Right hindlimb (tissue), 1 donor: ENCODE results near the gene PDZRN3.

Source experiments
- DNase-seq: peaks from one replicate; pipeline ENCODE4 v3.0.0-alpha.2; 2018

Gene PDZRN3

GRCh38 chr3:73624821-73625665 lies at the start of gene PDZRN3:
PDZRN3 (minus strand) TSS chr3:73624941.
- DNase-seq = peak; percentile 93

DNA sequence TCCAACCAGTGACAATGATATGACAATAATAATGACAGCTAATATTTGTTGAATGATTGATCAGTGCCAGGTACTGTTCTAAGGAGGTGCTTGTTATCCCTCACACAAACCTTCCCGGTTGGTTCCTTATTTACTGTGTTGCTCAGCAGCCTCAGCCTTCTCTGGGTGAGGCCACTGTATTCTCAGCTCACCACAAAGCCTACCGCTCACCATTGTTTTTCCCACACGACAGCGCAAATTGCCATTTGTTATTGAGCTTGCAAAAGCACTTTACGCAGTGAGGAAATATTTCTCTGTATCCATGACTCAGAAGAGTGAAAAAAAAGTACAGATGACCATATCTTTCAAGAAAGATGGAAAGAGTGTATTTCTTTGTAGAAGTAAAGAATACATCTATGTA lies 49.5 kb upstream of the PDZRN3 start:
- no peak for DNase-seq

DNA sequence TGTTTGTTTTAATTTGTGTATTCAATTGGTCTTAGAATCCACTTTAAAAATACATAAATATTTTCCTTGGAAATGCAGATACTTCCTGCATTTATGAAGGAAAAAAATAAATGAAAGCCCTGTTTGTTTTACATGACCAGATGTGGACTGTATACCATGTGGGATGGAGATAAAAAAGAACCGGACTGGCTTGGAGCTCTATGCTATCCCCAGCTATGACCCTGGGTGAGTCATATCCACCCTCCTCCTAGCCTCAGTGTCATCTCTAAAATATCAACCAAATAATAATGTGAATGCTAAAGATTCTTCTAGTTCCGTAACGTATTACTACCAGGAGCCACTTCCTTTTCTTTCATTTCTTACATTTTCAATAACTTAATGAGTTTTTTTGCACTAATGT lies 44.5 kb upstream of the PDZRN3 start:
- DNase-seq = no peak

- DNase-seq = no peak
Observed at GRCh38 chr3:73668391-73668790, 43.6 kb upstream of the PDZRN3 start.

- DNase-seq = no peak
Observed at GRCh38 chr3:73667889-73668288, 43.1 kb upstream of the PDZRN3 start.

DNA sequence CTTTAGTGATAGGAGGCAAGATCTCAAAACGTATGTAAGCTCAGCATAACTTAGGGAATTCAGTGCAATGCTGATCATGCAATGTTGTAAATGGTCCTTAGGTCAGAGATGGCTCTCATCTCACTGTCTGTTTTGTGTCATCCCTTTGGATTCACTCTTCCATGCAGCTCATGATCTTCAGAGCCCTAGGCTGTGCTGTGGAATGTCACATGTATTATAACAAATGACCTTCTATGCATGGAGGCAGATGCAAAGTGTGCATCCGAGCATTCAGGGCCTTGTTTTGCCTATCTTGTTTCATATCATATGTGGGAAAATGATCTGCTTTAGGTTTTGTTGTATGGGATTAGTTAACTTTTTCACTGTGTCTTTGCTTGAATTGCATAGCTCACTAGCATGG lies 40.5 kb upstream of the PDZRN3 start:
- DNase-seq = no peak

GRCh38 chr3:73664389-73664788 lies 39.6 kb upstream of the PDZRN3 start:
- DNase-seq = no peak

GRCh38 chr3:73663495-73663894 lies 38.8 kb upstream of the PDZRN3 start:
- no peak for DNase-seq

- no peak for DNase-seq
Observed at GRCh38 chr3:73661265-73661664, 36.5 kb upstream of the PDZRN3 start.

GRCh38 chr3:73658227-73658626 lies 33.5 kb upstream of the PDZRN3 start:
- no peak for DNase-seq

DNA sequence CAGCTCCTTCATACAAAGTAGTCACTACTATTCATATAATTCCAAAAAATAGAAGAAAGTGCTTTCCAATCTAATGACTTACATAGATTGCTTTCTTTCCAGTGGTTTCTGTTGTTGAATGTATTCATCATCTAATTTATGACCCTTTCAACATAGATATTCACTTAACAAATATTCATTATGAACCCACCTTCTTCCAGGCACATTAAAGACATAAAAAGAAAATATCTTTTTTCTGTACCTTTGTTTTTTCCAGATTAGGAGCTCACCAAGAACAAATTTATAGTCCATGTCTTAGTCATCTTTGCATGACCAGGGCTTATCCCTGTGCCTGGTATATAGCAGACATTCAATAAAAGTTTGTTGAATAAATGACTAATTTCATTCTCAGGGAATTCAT lies 32.4 kb upstream of the PDZRN3 start:
- no peak for DNase-seq

DNA sequence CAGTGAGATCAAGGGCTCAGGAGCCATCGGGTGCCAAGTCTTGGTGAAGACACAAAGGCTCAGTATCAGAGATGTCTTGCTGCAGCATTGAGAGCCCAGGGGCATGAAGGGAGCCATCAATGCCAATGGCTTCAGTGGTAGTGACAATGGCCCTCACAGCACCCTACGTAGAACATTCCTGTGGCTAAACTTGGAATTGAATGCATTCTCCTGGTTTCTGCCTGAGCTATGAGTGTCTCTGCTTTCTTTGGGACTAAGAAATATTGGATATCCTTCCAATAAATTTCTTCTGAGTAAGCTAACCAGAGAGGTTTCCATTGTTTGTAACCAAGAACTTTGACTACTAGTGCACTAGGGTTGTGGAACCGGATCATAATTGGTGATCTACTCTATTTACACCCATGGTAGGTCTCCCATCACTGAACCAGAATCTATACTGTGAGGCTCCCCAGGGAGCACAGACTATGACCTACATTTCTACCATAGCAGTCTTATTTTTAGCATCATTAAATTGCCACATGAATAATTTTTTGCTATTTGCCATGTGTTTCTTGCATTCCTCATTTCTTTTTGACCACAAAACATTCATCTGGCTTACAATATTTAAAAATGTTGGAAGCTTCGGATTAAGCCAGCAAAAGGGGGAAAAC lies 31.6 kb upstream of the PDZRN3 start:
- no peak for DNase-seq

- DNase-seq = no peak
Observed at GRCh38 chr3:73655197-73655596, 30.5 kb upstream of the PDZRN3 start.

- no peak for DNase-seq
Observed at GRCh38 chr3:73653877-73654276, 29.1 kb upstream of the PDZRN3 start.

DNA sequence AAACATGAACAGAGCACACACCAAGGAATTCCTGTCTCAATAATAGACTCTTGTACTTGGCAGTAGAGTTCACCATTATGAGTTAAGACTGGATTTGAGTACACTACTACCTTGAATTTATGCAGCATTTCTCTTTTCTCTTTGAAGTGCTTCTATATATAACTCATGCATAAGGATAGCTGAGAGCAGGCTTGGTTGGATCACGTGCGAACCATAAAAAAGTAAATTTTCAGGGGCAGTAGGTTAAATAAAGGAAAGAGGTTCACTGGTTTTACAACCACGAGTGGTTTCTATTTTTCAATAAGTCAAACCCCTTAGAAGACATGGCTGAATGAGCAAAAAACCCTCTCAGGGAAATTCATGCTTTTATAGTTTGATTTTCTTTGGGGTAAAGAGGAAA lies 28.6 kb upstream of the PDZRN3 start:
- DNase-seq = no peak

GRCh38 chr3:73652896-73653295 lies 28.2 kb upstream of the PDZRN3 start:
- DNase-seq = no peak

GRCh38 chr3:73637042-73637441 lies 12.3 kb upstream of the PDZRN3 start:
- no peak for DNase-seq

GRCh38 chr3:73635254-73635653 lies 10.5 kb upstream of the PDZRN3 start:
- no peak for DNase-seq

- DNase-seq = no peak
Observed at GRCh38 chr3:73633916-73634344, 9.2 kb upstream of the PDZRN3 start.

- no peak for DNase-seq
Observed at GRCh38 chr3:73633453-73633852, 8.7 kb upstream of the PDZRN3 start.

- DNase-seq = no peak
Observed at GRCh38 chr3:73626106-73626505, 1.4 kb upstream of the PDZRN3 start.

DNA sequence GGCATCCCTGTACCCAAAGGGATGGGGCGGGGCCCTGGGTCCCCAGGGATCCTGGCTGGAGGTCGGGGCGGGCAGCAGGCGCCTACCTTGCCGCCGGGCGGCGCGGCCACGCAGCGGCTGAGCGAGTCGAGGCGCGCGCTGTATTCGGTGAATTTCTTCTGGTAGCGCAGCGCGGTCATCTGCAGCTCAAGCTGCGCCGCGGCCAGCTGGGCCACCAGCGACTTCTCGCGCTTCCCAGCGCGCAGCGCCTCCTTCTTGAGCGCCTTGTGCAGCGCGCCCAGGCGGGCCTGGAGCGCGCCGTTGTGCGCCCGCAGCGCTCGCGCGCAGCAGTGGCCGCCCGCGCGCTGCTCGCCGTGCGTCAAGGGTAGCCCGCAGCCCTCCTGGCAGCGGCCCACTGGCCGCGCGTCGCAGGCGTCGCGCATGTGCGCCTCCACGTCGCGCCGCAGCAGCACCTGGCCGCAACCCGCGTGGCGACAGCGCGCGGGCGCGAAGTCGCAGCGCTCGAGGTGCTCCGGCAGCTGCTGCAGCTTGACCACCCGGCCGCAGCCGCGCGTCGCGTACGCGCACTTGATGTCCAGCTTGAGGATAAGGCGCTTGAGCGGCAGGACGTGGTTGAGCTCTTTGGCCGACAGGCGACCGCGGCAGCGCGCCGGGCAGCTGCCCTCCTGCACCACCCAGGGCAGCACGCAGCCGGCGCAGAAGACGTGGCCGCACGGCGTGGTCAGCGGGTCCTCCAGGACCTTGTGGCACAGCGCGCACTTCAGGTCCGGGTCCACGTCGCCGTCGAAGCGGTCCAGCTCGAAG lies 522 bp downstream of the PDZRN3 start:
- DNase-seq = peak; percentile 81

DNA sequence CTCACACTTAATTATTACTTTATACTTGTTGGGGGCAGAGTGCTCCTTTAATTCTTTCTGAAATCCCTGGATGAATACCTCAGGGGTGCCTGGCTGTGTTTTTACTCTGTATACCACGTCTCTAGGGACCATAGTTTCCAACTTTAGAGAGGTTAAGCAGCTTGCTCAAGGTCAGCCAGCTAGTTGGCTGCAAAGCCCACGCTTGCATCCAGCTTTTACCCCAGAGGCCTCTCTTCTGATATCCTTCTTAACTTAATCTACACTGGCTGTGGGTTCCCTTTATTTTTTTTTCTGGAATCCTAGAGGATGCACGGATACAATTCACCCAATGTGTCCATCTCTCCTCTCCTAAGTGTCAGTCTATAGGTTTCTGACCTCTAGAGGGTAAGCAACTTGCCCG lies 1.4 kb downstream of the PDZRN3 start:
- DNase-seq = peak; percentile 36
